Stimulated activated CD4-positive, alpha-beta T cell treated with anti-CD3 and anti-CD28 coated beads, TNF-alpha, amount 100 ng/mL, for 1 hour (primary cell): ENCODE data around the gene TRMT1.

Source experiments
- DNase-seq, 3 donors: peaks; one replicate each; pipeline ENCODE4 v3.0.0-alpha.2; 2020; ENCODE audit warnings: low read depth in 3 of 3, low spot score in 1 of 3

TRMT1 gene

GRCh38 chr19:13092606-13093235 is 23.8 kb downstream of the TRMT1 start:
- no peak for DNase-seq

DNA sequence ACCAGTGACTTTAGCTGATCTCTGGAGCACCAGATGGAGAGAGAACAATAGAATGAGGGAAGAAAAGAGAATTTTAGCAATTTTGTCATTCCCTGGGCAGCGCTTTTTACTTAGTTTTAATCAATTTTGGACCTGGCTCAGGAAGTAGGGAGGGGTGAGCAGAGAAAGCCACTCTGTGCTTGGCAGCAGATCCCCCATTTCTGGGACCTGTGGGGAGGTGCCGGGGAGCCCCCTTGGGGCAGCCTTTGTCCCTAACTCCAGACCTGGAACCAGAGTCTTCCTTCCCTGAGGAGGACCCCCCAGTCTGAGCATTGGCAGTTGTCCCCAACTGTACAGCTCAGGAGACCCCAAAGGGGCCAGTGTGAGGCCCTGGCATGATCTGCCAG is 24.4 kb downstream of the TRMT1 start:
- DNase-seq, result no peak

GRCh38 chr19:13091400-13092157 is 25.0 kb downstream of the TRMT1 start:
- no peak for DNase-seq

- DNase-seq, result no peak
Observed at GRCh38 chr19:13090511-13091231, 25.9 kb downstream of the TRMT1 start.

DNA sequence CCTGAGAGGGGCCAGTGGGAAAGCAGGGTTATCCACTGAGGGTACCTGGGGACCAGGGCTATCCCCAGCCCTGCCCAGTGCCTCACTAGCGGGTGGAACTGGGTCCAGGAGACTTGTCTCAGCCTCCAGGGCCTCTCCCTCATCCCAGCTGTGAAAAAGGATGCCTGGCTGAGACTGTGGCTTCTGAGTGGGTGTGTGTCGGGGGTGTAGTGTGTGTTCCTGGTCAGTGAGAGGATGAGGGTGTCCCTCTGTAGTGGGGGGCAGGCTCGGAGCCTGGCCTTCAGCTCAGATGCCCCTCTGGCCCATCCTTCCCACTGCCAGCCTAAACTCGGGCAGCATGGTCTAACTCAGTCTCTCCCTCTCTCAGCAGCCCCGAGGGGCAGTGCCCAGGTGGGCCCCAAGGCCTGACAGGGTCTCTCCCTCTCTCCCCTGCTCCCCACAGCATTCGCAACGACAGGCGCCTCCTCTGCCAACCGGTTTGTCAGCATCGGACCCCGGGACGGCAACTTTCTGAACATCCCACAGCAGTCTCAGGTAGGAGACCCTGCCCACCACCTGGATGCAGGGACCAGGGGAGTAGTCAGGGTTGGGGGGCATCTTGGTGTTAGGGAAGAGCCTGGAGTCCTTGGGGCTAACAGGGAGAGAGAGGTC is 26.6 kb downstream of the TRMT1 start:
- DNase-seq, result no peak

DNA sequence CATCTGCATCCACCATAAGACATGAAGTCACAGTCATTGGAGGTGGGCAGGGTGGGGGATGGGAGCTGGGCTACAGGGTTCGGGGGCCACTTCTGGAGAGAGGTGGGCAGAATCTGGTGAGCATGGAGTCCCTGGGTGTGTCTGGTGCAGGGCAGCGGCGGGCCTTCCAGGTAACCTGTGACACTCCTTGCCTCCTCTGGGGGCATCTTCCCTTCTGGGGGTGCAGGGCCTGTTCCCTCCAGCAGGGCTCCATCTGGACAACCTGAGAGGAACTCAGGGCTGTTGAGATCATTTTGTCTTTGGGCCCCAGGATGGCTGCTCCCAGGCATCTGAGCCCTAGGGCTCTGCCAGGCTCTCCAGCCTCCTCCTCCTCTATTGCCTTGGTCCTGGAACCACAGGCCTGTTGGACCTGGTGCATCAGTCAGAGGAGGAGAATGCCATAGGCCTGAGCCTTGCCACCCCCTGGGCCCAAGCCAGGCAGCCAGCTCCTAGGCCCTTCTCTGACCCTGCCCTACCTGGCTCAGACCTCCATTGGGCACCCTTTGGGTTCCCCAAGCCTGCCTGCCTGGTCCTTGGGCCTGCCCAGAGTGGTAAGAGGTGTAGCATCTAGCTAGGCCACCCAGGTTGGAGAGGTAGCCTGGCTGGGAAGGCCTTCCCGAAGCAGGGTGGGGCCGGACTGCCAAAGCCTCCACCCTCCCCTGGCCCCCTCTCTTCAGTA is 27.2 kb downstream of the TRMT1 start:
- no peak for DNase-seq

DNA sequence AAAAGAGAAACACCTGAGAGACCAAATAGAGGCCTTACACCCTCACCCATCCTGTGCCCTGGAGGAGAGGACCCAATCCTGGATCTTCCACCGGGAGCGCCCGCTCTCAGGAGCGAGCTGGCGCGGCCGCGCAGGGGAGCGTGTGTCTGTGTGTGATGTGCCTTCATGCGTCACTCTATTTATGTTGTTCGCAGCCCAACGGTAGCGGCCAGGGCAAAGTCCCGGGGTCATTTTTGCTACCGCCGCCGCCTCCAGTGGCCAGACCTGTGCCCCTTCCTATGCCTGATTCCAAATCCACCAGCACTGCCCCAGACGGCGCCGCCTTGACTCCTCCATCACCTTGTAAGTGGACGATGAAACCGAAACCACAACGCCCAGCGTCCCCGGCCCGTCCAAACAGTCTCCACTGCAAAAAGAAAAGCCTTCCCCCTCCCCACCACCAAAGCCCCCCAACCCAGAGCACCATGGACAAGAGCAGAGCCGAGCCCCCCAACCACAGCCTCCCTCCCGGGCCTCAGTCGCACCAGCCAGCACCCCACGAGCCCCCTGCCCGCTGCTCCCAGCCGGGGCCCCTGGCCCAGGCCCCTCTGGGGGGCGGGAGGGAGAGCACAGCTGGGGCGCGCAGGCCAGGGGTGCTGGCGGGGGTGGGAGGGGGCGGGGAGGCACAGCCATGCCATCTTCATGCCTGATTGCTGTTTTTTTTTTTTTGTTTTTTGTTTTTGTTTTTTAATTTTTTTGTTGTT is 28.6 kb downstream of the TRMT1 start:
- DNase-seq, result no peak

- no peak for DNase-seq
Observed at GRCh38 chr19:13087295-13087694, 29.2 kb downstream of the TRMT1 start.

GRCh38 chr19:13086341-13086740 is 30.2 kb downstream of the TRMT1 start:
- DNase-seq, result no peak

- DNase-seq, result no peak
Observed at GRCh38 chr19:13085666-13086065, 30.9 kb downstream of the TRMT1 start.

DNA sequence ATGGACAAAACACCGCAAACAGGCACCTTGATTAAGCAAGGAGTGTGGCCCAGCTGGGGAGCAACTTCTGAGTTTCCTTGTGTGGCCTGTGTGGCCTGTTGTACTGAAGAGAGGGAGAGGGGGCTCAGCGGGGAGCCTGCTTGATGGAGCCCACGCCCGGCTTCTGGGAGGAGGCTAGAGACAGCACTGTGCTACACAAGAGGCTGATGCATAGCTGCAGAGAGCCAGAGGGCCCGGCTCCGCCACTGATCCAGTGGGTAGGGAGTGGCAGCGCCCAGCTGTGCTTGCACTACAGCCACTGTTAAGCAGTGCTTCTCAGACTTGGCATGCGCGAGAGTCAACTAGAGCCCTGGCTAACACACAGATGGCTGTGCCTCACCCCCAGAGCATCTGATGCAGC is 32.9 kb downstream of the TRMT1 start:
- DNase-seq, result no peak

GRCh38 chr19:13083008-13083404 is 33.5 kb downstream of the TRMT1 start:
- no peak for DNase-seq

- DNase-seq, result no peak
Observed at GRCh38 chr19:13082192-13083007, 34.1 kb downstream of the TRMT1 start.

GRCh38 chr19:13079542-13079986 is 37.0 kb downstream of the TRMT1 start:
- DNase-seq, result no peak

DNA sequence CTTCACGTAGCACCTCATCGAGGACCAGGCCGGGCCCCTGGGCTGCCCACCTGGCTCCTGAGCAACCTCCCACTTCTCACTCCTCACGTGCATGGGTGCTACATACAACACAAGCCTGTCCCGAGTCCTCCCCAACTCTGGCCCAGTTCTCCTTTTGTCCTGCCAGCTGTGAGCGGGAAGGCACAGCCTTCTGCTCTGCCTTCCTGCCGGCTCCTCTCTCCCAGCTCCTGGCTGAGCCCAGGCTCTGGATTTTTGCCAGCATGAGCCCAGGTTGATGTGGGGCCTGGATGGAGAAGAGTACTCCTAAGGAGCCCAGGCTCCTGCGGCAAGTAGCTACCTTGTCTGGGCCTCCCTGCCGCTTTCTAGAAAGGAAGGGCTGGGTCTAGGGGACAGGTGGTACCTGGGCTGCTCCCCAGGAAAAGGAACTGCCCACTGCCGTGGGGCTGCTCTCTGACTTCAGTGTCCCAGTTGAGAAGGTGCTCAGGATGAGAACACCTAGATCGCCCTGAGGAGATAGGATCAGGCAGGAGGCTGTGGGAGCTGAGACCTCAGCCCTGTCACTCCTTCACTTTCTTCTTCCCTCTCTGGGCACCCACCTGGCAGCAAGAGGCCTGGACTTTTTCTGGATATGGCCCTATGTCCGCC is 37.5 kb downstream of the TRMT1 start:
- no peak for DNase-seq

GRCh38 chr19:13078381-13078780 is 38.2 kb downstream of the TRMT1 start:
- no peak for DNase-seq

- no peak for DNase-seq
Observed at GRCh38 chr19:13077240-13077639, 39.3 kb downstream of the TRMT1 start.

DNA sequence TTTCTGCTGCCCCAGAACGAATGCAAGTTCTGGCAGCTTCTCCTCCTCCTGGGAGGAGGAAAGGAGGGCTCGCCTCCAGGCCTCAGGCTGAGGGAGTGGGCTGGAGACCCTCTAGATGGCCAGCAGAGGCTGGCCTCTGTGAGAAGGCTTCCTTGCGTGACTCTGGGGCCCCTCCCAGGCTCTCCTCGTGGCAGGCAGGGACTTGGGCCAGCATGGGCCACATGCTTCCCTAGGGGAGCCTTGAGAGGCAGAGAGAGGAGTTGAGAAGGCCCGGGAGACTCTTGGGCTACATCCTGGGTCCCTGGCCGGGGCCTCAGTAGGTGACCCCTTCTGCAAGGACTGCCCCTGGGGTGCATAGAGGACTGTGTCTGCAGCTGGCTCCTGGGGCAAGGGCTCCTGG is 39.8 kb downstream of the TRMT1 start:
- DNase-seq, result no peak

DNA sequence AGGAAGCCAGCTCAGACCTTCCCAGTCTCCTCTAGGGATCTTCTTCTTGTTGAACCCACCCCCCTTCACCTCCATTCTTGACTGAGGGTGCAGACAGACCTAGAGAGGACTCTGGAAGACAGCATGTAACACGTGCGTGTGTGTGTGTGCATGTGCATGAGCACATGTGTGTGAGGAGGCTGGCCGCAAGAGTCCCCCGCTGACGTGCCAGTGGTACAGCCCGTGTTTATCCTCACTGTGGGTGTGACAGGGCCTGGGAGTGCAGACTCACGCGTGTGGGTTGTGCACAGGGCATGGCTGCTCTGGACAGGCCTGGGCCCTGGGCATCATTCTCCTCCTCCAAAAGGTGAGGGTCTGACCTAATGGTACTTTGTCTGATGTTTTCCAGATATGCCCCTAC is 40.2 kb downstream of the TRMT1 start:
- no peak for DNase-seq
